A673 (cell line): ENCODE data around the gene NUDCD3. TPM values are rescaled to one million over a fixed set of nuclear protein-coding genes. Genes with fewer than 3 reads are reported as not detected.

Experiments used
- BruUV-seq: library from RNA; stranded (reverse); fragments of 400-500 nt; replicated peaks from 2 replicates; lab custom pipeline; 2021; lab: Mats Ljungman, UMichigan
- CTCF ChIA-PET: fragments of 300-600 bp; sonication (Branson Sonifier 250); formaldehyde crosslinking; loops from one replicate; lab custom pipeline; 2022; ENCODE audit warnings: antibody characterized with exemption; lab: Charles Lee
- POLR2A ChIA-PET: fragments of 300-600 bp; sonication (Branson Sonifier 250); formaldehyde crosslinking; loops from one replicate; lab custom pipeline; 2022; ENCODE audit warnings: antibody characterized with exemption; ENCODE audit not compliant: low non-redundant PET; lab: Charles Lee
- DNase-seq: peaks from one replicate; pipeline ENCODE4 v3.0.0-alpha.2; 2015; ENCODE audit warnings: low spot score
- H3K27ac ChIP-seq: fragments of 200-600 bp; sonication (generic); 2 replicates; pipeline ENCODE4 v1.5.1; 2016; ENCODE audit warnings: mixed run types, low read depth, mild to moderate bottlenecking, mixed read lengths, antibody characterized with exemption, low read length; ENCODE audit not compliant: poor library complexity, severe bottlenecking
- H3K27me3 ChIP-seq: fragments of 200-600 bp; sonication (generic); replicated peaks from 2 replicates; pipeline ENCODE4 v1.6.1; 2017; ENCODE audit warnings: mixed run types, low read depth, mild to moderate bottlenecking, mixed read lengths, antibody characterized with exemption, low read length; ENCODE audit not compliant: insufficient read depth, poor library complexity
- H3K36me3 ChIP-seq: fragments of 200-600 bp; sonication (generic); 2 replicates; pipeline ENCODE4 v1.6.1; 2016; ENCODE audit warnings: mixed run types, mild to moderate bottlenecking, mixed read lengths, antibody characterized with exemption, low read length; ENCODE audit not compliant: insufficient read depth, poor library complexity, severe bottlenecking
- H3K4me1 ChIP-seq: fragments of 200-600 bp; sonication (generic); 2 replicates; pipeline ENCODE4 v1.6.1; 2017; ENCODE audit warnings: mixed run types, mild to moderate bottlenecking, mixed read lengths, antibody characterized with exemption, low read length; ENCODE audit not compliant: insufficient read depth, poor library complexity, severe bottlenecking
- H3K4me3 ChIP-seq: fragments of 200-600 bp; sonication (generic); 2 replicates; pipeline ENCODE4 v1.5.1; 2016; ENCODE audit warnings: low read depth, mixed run types, mild to moderate bottlenecking, mixed read lengths, low read length; ENCODE audit not compliant: poor library complexity, severe bottlenecking
- H3K9me3 ChIP-seq: fragments of 200-600 bp; sonication (generic); 2 replicates; pipeline ENCODE4 v1.6.1; 2016; ENCODE audit warnings: mixed run types, low read depth, mild to moderate bottlenecking, mixed read lengths, antibody characterized with exemption, low read length; ENCODE audit not compliant: poor library complexity, severe bottlenecking
- EZH2 ChIP-seq: fragments of 200-600 bp; sonication (generic); IDR thresholded peaks from 2 replicates; pipeline ENCODE4 v1.6.1; 2017; ENCODE audit warnings: borderline replicate concordance, low read depth, mild to moderate bottlenecking, mixed read lengths, antibody characterized with exemption, low read length; ENCODE audit not compliant: poor library complexity, severe bottlenecking
- intact Hi-C: fragments of 100-400 bp; cut with micrococcal nuclease; formaldehyde crosslinking; loops from one replicate; pipeline ENCODE4 v1.10.0; 2022; ENCODE audit not compliant: unreplicated experiment
- total RNA-seq: library from RNA; stranded (reverse); gene quantifications from 2 replicates; pipeline ENCODE4 v1.2.3, GENCODE V29; 2021
- TF ChIP-seq, protein P1 (sequence below): fragments of 300-800, 200-600 bp; sonication (generic); conservative IDR thresholded peaks from 2 replicates; pipeline ENCODE4 v1.5.1; 2017; ENCODE audit warnings: low read depth, mild to moderate bottlenecking, antibody characterized with exemption, low read length, moderate library complexity, mixed read lengths

Gene NUDCD3
- total RNA-seq, 1 experiment from 2014 or later = 119 TPM

- no TSS peak for BruUV-seq
- CTCF ChIA-PET = no interaction called here
- no peak overlapping the region for H3K27ac ChIP-seq
These were observed 17.6 kb downstream of the NUDCD3 start for GRCh38 chr7:44472843-44473242.

DNA sequence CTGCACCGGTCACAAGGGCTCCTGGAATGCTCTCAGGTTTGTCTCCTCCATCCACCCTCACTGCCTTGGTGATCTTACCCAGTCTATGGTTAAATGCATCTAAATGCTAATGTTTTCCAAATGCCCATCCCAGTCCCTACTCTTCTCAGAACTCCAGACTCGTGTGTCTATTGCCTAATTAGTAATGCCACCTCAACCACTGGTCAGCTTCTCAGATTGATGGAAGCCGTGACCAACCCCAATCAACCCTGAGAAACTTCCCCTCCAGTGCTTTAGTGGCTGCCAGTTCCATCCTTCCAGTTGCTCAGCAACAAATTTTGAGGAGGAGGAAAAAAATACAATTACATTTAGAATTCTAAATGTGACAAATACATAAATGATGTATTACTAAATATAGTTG is 18.6 kb downstream of the NUDCD3 start:
- intact Hi-C loops = no loop called here
- Histone ChIP-seq H3K9me3 (no peaks in the 10 kb centered on the region), H3K4me3 (no peak overlapping the region), H3K27ac (no peak overlapping the region), H3K4me1 (no peaks in the 10 kb centered on the region), H3K36me3 (peaks cover 41% of the 10 kb centered on the region), H3K27me3 (no peaks in the 10 kb centered on the region)
- no peak for DNase-seq
- TF ChIP-seq, protein P1, sequence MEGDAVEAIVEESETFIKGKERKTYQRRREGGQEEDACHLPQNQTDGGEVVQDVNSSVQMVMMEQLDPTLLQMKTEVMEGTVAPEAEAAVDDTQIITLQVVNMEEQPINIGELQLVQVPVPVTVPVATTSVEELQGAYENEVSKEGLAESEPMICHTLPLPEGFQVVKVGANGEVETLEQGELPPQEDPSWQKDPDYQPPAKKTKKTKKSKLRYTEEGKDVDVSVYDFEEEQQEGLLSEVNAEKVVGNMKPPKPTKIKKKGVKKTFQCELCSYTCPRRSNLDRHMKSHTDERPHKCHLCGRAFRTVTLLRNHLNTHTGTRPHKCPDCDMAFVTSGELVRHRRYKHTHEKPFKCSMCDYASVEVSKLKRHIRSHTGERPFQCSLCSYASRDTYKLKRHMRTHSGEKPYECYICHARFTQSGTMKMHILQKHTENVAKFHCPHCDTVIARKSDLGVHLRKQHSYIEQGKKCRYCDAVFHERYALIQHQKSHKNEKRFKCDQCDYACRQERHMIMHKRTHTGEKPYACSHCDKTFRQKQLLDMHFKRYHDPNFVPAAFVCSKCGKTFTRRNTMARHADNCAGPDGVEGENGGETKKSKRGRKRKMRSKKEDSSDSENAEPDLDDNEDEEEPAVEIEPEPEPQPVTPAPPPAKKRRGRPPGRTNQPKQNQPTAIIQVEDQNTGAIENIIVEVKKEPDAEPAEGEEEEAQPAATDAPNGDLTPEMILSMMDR = no peak
- TF ChIP-seq EZH2 = no peak
- CTCF ChIA-PET = no interaction called here
- no TSS peak for BruUV-seq
- POLR2A ChIA-PET = no interaction called here

More at GRCh38 chr7:44472843-44473242, 17.6 kb downstream of the NUDCD3 start:
- H3K36me3 ChIP-seq = peaks cover 37% of the 10 kb centered on the region
- H3K4me1 ChIP-seq = no peaks in the 10 kb centered on the region
- TF ChIP-seq EZH2 = no peak
- TF ChIP-seq, protein P1 = no peak
- no peaks in the 10 kb centered on the region for H3K9me3 ChIP-seq
- H3K4me3 ChIP-seq = no peak overlapping the region
- POLR2A ChIA-PET = no interaction called here
- H3K27me3 ChIP-seq = no peaks in the 10 kb centered on the region
- DNase-seq = no peak
- intact Hi-C loops = no loop called here

DNA sequence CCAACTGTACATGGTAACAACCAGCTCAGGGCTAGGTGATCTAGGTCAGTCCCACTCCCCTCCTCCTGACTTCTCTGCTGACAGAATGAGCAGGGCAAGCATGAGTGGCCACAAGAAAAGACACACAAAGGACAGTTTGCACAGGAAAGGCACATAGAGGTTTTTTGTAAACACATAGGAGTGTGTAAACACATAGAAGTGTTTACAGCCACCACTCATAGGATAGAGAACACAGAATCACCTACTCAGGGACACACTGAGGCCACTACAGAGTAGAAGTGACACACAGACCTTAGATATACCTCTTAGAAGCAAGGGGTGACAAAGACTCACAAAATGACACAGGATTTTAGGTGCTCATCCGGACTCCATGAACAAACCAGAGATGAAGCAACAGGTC is 19.0 kb downstream of the NUDCD3 start:
- intact Hi-C loops = no loop called here
- no peaks in the 10 kb centered on the region for H3K27me3 ChIP-seq
- POLR2A ChIA-PET = no interaction called here
- no peak for TF ChIP-seq EZH2
- TF ChIP-seq, protein P1 = no peak
- no TSS peak for BruUV-seq
- CTCF ChIA-PET = no interaction called here
- peaks cover 39% of the 10 kb centered on the region for H3K36me3 ChIP-seq
- no peak for DNase-seq
- no peaks in the 10 kb centered on the region for H3K4me1 ChIP-seq
- H3K27ac ChIP-seq = no peak overlapping the region
- H3K9me3 ChIP-seq = no peaks in the 10 kb centered on the region
- H3K4me3 ChIP-seq = no peak overlapping the region
